Kidney epithelial cell (primary cell): Measurements from ENCODE around the gene CCNQ. TPM values are rescaled to one million over a fixed set of nuclear protein-coding genes. Genes with fewer than 3 reads are reported as not detected.

Experiments
- DNase-seq: peaks from one replicate; pipeline ENCODE4 v3.0.0-alpha.2; 2010; ENCODE audit warnings: low read depth
- H3K27me3 ChIP-seq: 2 replicates; pipeline ENCODE4 v1.6.0; 2011; ENCODE audit warnings: low read length; ENCODE audit not compliant: control insufficient read depth, insufficient read depth
- H3K36me3 ChIP-seq: 2 replicates; pipeline ENCODE4 v1.5.1; 2011; ENCODE audit warnings: low read length; ENCODE audit not compliant: control insufficient read depth, insufficient read depth
- H3K4me3 ChIP-seq: 2 replicates; pipeline ENCODE4 v1.5.1; 2011; ENCODE audit warnings: low read depth, mild to moderate bottlenecking, control low read depth, low read length
- total RNA-seq: library from RNA; depleted of rRNA; stranded (reverse); fragments of >200 nt; gene quantifications from 2 replicates; pipeline ENCODE4 v1.2.3, GENCODE V29; 2015
- TF ChIP-seq, protein P1 (sequence below): IDR thresholded peaks from 2 replicates; pipeline ENCODE4 v1.5.1; 2011; ENCODE audit warnings: mild to moderate bottlenecking, moderate library complexity, low read length, control low read depth, inconsistent platforms; ENCODE audit not compliant: insufficient read depth, poor library complexity, severe bottlenecking

Gene CCNQ
- total RNA-seq, 1 donor from 2014 or later = 29.3 TPM

DNA sequence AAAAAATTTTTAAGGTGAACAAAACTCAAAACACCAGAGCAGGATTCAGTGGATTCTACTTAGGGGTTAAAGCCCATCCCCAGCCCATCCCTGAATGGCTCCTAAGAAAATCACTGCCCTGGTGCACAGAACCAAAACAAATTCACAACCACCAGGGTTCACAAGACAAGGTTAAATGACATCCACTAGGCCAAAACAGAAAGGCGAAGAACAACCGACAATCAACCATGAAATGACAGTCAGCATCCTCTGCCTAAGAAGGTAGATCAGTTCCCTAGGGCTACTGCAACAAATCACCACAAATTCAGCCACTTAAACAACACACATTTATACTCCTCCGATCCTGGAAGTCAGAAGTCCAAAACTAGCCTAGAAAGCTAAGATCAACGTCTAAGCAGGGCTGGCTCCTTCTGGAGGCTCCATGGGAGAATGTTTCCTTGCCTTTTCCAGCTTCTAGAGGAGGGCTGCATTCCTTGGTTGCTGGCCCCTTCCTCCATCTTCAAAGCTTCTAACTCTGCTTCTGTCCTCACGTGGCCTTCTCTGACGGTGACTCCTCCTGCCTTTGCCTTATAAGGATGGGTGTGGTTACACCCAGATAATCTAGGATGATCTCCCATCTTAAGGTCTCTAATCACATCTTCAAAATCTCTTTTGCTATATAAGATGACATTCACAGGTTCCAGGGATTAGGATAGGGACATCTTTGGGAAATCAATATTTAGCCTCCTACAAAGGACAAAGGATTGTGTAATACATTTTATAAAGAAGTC, 1.8 kb downstream of the CCNQ start:
- Histone ChIP-seq H3K4me3 (no peak overlapping the region), H3K27me3 (no peaks in the 10 kb centered on the region), H3K36me3 (no peaks in the 10 kb centered on the region)
- TF ChIP-seq, protein P1, sequence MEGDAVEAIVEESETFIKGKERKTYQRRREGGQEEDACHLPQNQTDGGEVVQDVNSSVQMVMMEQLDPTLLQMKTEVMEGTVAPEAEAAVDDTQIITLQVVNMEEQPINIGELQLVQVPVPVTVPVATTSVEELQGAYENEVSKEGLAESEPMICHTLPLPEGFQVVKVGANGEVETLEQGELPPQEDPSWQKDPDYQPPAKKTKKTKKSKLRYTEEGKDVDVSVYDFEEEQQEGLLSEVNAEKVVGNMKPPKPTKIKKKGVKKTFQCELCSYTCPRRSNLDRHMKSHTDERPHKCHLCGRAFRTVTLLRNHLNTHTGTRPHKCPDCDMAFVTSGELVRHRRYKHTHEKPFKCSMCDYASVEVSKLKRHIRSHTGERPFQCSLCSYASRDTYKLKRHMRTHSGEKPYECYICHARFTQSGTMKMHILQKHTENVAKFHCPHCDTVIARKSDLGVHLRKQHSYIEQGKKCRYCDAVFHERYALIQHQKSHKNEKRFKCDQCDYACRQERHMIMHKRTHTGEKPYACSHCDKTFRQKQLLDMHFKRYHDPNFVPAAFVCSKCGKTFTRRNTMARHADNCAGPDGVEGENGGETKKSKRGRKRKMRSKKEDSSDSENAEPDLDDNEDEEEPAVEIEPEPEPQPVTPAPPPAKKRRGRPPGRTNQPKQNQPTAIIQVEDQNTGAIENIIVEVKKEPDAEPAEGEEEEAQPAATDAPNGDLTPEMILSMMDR = no peak
- no peak for DNase-seq

DNA sequence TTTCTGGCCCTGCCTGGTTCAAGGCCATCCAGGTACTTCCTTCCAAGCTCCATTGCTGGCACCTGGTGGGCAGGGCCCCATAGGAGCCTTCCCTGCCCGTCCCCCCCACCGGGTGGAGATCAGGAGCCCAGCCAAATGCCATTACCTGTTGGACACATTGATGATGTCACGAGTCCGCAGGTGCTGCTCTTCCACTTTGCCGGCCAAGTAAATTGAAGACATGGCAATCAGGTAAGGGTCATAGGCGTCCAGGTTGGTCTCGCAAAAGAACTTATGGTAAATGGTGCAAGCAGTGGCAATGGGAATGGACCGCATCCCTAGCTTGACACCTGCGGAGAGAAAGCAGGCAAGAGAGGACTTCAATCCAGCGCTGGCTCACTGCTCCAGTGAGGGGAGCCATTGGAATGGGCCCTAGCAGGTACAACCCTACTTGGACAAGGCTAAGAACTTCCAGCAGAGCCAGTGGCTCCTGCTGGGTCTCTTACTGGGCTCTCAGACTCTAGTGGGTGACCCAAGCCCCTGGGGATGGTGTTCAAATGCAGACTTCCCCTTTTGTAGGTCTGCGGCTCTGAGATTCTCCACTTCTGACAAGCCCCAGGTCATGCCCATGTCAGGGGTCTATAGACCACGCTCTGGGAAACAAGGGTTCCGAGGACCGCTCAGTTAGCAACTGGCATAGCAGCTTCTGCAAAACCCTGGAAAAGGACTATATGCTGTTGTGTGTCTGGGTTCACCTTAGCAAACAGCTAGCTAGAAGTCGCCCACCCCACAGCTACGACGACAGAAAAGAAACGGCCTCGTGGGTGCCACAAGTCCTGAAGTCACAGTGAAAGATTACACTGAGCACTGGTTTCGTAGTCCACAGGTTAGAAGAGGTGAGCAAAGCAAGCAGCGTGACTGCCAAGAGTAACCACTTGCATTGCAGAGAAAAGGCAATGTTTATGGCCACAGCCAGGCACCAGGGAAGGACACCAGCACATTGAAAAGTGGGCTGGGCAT, 2.8 kb downstream of the CCNQ start:
- no peak overlapping the region for H3K4me3 ChIP-seq
- DNase-seq = no peak
- TF ChIP-seq, protein P1 = no peak
- no peaks in the 10 kb centered on the region for H3K27me3 ChIP-seq
- no peaks in the 10 kb centered on the region for H3K36me3 ChIP-seq

DNA sequence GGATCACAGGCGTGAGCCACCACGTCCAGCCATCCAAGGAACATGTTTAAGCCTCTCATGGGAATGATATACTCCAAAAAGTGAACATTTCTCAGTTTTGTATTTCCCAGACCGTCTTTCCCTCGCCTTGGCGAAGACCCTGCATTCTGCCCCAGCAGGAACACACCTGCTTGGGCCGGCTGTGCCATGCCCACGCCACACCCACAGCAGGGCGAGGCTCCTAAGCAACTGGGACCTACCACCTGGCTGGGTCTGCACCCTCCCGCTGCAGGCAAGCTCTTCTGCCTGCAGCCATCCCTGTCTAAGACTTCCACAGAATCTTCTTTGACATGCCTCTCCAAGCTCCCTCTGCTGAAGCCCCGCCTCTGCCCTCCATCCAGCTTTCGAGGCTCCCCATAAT, 3.6 kb downstream of the CCNQ start:
- Histone ChIP-seq H3K4me3 (no peak overlapping the region), H3K27me3 (no peaks in the 10 kb centered on the region), H3K36me3 (no peaks in the 10 kb centered on the region)
- no peak for DNase-seq
- TF ChIP-seq, protein P1 = no peak

DNA sequence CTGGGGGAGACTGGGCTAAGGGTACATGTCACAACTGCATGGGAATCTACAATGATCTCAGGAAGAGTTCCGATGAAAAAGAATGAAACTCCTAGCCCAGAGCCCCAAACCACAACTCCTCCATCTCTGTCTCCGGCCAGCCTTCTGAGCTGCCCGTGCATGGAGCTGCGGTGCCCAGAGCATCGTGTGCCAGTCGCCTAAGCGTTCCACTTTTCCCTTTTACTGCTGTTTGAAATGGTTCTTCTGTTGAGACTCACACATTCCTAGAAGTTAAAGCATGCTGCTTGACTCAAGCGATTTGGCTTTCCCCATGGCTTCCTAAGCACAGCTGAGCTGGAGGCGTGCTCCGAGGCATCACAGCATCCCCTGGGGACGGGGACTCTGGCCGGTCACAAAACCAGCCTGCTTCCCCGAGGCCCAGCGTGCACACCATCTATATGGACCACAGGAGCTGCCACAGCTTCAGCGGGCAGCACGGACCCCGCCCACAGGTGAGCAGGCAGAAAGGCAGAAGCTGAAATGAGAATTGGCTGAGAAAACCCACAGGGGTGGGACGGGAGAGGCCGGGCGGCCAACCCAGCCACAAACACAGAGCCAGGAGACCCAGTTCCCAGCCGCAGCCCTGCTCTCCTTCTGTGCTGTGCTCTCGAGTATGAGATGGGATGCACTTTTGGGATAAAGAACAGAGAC, 5.0 kb downstream of the CCNQ start:
- Histone ChIP-seq H3K27me3 (no peaks in the 10 kb centered on the region), H3K36me3 (no peaks in the 10 kb centered on the region), H3K4me3 (no peak overlapping the region)
- no peak for DNase-seq
- TF ChIP-seq, protein P1 = no peak

DNA sequence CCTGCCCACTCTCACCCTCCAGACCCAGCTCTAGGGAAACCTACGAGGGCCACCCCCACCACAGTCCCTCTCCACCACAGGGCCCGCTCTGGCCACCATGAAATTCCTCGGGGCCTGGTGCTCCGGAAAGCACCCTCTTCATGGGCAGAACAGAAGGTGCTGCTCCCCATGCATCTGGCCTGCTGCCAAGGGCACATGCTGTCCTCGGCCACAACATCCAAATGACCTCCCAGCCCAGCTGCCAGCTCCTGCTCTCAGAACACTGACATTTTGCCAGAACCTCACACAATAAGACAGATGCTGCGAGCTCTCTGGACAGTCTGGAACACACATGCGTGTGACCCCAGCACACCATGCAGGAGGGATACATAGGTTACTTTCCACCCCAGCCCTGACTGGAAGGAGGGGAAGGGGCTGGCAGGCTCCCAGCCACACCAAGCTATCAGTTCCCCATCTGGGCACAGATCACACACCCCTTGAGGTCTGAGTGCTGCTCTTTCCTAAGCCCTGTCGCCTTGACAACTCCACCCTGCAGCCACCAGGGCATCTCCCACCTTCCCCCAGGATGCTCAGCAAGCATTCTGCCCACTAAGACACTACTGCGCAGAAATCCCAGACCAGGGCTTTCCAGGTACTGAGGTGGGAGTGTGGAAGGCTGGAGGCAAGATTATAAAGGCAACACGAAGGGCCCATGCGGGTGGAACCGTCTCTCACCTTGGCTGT, 5.8 kb downstream of the CCNQ start:
- no peak for DNase-seq
- no peaks in the 10 kb centered on the region for H3K27me3 ChIP-seq
- H3K4me3 ChIP-seq = no peak overlapping the region
- TF ChIP-seq, protein P1 = no peak
- H3K36me3 ChIP-seq = no peaks in the 10 kb centered on the region
